Right ventricle myocardium inferior (tissue), 1 donor: ENCODE measurements around the gene SLFN12L. TPM values are rescaled to one million over a fixed set of nuclear protein-coding genes. Genes with fewer than 3 reads are reported as not detected.
"Not testable (repeated sequence)": the region's sequence is repeated elsewhere in the genome, so short reads cannot be mapped to it uniquely, and the experiment has no call there.

Experiments used
- ATAC-seq: fragments of 200-7000 bp; cut with Tn5 transposase; one replicate; pipeline ENCODE4 v1.9.1; 2020; ENCODE audit warnings: mild to moderate bottlenecking, moderate library complexity
- DNase-seq: peaks from one replicate; pipeline ENCODE4 v3.0.0; 2021; ENCODE audit errors: missing footprints
- intact Hi-C: fragments of 100-400 bp; cut with DNase I; formaldehyde crosslinking; loops from one replicate; pipeline ENCODE4 v1.11.0; 2022
- total RNA-seq: library from RNA; stranded (reverse); fragmentation: NEBNext Ultra II Directional; extraction: Animal tissue kit (Norgen Biotek cat#: 25700); gene quantifications from one replicate; pipeline ENCODE4 v1.2.1, GENCODE V29; 2021
- donor health status: DM: no; HTN: yes; CAD: no; lungs with severe emphysema.

Gene SLFN12L
- total RNA-seq, 1 donor from 2014 or later = 0.32 TPM

DNA sequence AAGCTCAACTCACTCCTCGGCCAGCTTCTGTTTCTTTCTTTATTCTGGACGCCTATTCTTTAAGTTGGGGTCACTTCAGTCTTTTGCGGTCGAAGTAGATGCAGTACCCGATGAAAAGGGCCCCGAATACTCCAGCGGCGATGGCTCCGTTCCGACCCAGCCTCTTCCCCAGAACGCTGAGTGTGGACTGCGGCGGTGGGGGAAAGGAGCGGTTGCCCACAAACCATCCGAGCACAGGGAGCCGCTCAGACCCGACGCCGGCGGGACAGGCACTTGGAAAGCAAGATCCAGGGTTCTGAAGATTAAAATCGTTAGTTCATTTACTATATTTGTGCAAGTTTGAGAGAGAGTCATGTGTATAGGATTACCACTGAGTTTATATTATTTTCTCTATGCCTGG lies 22.5 kb downstream of the SLFN12L start:
- ATAC-seq (no peak), DNase-seq (no peak)
- intact Hi-C loops = no loop called here

DNA sequence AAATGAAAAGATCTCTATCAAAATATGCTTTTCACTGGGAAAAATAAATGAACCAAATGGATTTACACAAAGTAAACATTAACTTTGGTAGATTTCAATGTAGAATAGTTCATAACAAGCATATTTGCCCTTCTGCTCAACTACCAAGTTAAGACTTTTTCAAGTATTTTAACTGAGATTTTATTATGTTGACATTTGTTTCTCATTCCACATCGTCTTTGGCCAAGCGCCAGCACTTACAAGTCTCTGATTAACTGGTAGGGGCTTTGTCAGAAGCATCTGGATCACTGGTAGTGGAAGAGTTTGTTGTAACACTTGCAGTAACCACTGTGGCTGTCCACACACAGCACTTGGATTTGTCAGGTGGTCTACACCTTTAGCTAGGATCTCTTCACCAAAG lies 22.9 kb downstream of the SLFN12L start:
- intact Hi-C loops = no loop called here
- ATAC-seq (no peak), DNase-seq (no peak)

DNA sequence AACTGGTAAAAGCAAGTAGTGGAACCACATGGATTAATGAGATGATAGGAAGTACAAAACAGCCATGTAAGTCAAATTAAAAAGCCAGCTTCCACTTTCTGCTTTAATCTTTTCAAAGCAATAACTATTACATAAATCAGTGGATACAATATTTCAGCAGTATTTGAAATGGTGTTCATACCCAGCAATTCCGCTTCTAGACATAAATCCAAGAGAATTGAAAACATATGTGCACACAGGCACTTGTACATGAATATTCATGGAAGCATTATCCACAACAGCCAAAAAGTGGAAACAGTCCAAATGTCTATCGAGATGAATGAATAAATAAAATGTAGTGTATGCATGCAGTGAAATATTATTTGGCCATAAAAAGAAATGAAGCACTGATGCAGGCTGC lies 27.4 kb downstream of the SLFN12L start:
- DNase-seq (no peak), ATAC-seq (no peak)
- intact Hi-C loops = no loop called here

DNA sequence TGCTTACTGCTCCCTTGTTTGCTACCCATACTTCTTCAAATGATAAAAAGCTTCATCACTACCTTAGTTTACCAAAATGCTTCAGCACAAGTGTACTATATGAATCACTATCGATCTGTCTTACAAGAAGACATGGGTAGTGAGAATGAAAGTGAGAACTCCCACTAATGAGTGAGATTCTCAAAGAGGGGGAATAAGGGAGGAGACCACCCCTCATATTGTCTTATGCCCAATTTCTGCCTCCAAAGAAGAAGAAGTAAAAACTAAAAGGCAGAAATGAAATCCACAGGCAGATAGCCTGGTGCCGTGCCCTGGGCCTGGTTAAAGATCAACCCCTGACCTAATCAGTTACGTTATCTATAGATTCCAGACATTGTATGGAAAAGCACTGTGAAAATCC lies 29.8 kb downstream of the SLFN12L start:
- intact Hi-C loops = not testable (repeated sequence)
- peak; percentile 33 for DNase-seq

DNA sequence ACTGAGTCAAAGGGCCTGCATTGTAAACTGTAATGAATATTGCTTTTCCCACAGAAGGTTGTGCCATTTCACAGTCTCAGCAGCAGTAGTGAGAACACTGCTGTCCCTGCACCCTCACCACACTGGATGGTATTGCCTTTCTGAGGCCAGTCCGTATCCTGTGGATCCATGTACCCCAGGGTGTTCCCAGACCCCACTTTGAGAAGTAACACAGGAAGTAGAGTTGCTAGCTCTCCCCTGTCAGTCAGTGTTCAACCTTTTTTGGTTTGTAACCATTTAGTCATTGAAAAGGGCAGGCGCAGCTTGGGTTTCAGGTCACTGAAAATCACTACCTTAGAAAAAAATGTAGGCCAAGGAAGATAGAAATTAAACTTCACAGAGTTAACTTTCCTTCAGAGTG lies 37.9 kb downstream of the SLFN12L start:
- ATAC-seq (no peak), DNase-seq (no peak)
- intact Hi-C loops = no loop called here

More for the DNA sequence above, 29.8 kb downstream of the SLFN12L start:
- ATAC-seq = not testable (repeated sequence)

DNA sequence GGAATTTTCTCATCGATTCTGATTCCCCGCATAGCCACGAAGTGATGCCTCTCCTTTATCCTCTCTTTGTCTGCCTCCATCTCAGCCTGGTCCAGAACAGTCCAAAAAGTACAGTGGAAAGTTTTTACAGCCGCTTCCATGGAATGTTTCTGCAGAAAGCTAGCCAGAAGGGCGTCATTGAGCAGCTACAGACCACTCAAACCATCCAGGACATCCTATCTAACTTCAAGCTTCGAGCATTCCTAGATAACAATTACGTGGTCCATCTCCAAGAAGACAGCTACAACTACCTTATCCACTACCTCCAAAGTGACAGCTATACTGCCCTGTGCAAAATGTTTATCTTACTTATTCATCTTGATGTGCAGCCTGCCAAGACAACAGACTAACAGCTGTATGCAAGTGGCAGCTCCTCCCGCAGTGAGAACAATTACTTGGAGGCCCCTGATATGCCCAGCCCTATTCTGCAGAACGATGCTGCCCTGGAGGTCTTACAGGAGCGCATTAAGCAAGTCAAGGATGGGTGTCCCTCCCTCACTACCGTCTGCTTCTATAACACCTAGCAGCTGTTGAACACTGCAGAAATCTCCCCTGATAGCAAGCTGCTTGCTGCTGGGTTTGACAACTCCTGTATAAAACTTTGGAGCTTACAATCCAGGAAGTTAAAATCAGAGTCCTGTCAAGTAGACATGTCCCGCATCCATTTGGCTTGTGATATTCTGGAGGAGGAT lies 38.9 kb downstream of the SLFN12L start:
- DNase-seq = no peak
- no peak for ATAC-seq
- intact Hi-C loops = no loop called here

DNA sequence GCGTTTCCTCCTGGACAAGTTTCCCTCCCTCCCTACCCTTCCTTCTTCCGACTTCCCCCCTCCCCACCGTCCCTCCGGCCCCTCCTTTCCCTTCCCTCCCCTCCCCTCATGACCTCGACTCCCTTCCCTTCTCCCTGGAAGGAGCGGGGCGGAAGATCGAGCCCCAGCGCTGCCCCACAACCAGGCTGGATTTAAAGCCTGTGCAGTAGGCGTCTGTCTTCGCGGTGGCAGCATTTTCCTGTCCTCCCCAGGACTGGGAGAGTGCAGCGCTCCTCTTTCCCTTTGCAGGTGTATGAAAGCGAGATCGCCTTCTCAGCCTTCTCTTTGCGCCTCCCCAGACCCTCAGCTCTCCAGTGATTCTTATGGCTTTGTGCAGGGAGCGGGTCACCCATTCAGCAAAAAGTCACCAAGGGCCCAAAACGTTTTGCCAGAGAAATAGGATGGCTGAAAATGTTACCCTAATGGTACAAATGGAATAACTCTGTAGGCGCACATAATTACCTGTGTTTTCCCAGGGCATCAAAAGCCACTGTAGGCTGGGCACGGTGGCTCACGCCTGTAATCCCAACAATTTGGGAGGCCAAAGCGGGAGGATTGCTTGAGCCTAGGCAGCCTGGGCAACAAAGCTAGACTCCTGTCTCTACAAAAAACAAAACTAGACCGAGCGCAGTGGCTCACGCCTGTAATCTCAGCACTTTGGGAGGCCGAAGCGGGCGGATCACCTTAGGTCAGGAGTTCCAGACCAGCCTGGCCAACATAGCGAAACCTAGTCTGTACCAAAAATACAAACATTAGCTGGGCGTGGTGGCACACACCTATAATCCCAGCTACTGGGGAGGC lies 40.8 kb downstream of the SLFN12L start:
- intact Hi-C loops = no loop called here
- ATAC-seq (no peak), DNase-seq (peak; percentile 37)

DNA sequence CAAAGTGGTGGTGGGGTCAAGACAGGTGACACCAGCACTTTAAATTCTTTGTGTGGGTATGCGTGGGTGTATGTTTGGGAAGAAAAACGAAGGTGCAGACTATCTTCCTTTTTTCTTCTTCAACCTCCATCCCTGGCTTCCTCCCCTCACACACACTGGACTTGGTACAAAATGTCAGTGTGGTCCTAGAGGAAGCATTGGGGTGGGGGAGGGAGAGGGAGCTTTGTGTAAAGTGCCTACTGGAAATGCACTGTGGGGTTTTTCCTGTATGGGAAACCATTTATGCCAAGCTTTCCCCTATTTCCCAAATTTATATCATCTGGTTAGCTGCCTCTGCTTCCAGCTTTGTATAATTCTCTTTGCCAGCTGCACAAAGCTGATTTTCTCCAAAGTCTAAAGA lies 44.4 kb downstream of the SLFN12L start:
- DNase-seq (no peak), ATAC-seq (no peak)
- intact Hi-C loops = no loop called here

DNA sequence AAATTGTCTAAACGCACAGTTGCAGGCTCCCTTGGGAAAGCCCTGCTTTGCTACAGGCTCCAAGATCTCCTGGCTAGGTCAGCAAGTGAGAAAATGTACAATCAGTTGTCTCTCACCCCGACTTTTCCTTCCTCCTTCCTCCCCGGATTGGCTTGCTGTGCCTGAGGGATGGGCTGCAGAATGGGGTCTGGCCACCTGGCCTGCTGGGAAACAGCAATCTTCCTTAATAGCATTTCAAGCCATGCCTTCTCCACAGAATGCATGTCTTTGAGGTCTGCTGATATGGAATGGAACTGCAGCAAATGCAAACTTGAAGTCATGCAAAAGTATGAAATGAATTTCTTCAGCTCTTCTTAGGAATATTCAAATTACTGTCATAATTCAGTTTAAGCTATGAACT lies 46.1 kb downstream of the SLFN12L start:
- intact Hi-C loops = no loop called here

DNA sequence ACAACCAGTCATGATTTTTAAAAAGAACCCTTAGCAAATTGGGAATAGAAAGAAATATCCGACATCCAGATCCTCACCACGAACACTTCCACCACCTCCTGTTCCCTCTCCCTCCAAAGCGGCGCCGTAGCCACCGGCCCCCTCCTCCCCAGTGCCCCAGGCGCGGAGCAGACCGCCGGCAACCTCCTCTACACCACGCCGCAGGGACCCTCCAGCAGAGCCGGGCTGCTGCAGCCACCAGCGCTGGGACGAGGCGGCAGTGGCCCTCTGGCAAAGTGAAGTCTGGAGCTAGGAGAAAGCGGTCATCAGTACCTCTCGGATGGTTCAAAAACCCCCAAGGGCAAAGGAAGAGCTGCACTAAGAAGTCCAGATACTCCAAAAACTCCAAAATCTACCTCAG lies 47.5 kb downstream of the SLFN12L start:
- no peak for ATAC-seq
- no peak for DNase-seq
- intact Hi-C loops = loop anchor here (5.0 kb wide), 1 partner anchor 58 kb away; the partner anchor contains the start of gene SLFN12

More for the DNA sequence above, 46.1 kb downstream of the SLFN12L start:
- no peak for ATAC-seq
- DNase-seq = no peak

DNA sequence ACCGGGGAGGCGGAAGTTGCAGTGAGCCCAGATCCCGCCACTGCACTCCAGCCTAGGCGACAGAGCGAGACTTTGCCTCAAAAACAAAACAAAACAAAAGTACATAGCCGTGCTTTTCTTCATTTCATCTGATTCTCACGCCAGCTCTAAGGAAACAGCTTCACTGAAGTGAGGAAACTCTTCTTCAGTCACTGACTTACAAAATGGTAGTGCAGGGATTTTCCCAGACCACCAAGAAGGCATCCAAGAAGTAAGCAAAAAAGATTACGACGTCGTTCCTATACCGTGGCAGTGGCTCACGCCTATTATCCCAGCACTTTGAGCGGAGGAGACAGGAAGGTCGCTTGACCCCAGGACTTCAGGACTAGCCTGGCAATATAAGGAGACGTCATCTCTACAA lies 48.5 kb downstream of the SLFN12L start:
- DNase-seq = no peak
- intact Hi-C loops = loop anchor here (5.0 kb wide), 1 partner anchor 57 kb away; the partner anchor contains the start of gene SLFN12
- ATAC-seq = no peak

DNA sequence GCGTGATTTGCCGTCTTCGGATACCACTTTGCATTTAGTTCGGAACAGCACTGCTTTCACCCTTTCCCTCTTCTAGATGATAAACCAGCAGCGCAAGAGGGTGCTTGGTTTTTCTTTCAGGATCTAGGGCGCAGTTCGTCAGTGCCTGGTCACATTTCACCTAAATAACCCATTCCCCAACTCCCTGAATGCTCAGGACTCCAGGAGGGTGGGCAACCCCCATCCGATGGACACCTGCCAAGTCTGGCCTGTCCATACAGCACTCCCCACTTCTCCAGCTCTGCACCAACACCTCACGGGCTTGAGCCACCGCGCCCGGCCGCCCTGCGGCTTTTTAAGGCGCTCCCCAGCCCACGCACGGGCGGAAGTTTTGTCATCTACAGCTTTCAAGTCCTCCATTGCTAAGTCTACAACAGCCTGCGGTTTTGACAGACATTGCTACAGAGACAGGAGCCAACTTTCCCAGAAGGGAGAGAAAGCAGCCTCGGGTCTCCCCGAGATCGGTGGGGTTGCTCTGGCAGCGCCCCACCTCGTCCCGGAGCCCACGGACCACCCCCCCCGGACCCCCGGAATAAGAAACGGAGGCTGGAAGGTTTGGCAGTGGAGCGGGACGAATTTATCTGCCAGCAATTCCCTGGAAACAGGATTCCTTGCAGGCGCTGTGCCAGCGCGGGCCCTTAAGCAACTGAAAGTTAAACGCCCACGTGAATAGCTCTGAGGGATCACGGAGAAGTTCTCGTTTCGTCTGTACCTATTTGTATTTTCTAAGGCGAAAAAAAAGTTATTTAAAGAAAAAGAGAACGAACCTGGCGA lies 50.4 kb downstream of the SLFN12L start:
- intact Hi-C loops = loop anchor here (5.0 kb wide), 1 partner anchor 55 kb away; the partner anchor contains the start of gene SLFN12
- DNase-seq (peak; percentile 84), ATAC-seq (peak; percentile 66)

DNA sequence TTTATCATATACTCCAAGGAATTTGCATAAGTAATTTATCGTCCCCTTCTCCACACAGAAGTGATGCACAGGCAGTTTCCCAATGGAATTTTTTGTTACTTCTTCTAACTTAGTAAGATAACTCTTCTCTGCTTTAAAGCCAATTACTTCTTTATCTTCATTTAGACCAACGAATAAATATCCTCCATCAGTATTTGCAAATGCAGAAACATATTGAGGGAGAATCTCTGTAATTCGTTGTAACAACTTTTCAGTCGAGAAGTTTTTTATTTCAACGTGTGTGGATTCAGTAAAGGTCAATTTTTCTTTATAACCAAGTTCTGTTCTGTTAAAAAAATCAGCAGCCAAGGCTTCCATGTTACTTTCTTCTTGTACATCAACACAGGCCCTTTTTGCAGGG lies 58.2 kb downstream of the SLFN12L start:
- DNase-seq (no peak), ATAC-seq (no peak)
- intact Hi-C loops = no loop called here

DNA sequence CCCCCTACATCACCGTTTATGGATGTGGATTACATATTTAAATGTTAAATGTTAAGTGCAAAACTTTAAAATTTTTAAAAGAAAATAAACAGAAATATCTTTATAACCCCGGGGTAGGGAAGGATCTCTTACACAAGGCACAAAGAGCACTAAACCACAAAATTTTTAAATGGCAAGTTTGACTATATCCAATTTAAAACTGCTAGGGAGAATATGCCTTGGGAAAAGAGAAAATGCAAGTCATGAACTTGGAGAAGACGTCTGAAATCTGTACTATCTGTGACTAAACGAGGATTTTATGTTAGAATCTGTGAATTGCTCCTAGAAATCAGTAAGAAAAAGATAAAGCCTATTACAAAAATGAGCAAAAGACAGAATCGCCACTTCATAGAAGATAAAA lies 60.2 kb downstream of the SLFN12L start:
- DNase-seq (no peak), ATAC-seq (no peak)
- intact Hi-C loops = no loop called here

DNA sequence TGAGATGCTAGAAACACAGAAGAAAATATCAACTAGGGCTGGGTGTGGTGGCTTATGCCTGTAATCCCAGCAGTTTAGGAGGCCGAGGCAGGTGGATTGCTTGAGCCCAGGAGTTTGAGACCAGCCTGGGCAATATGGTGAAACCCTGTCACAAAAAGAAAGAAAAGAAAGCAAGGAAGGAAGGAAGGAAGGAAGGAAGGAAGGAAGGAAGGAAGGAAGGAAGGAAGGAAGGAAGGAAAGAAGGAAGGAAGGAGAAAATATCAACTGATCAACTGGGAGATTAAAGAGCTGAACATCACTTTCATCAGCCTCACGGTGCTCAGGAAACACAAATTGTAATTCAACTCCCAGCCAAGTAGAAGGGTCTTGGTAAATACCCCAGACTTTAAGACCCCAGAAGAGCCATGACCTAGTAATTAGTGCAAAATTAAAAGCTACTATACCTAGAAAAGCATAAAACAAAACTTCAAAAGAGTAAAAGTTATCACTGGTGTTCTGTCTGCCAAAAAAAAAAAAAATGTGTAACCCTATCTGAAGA lies 61.1 kb downstream of the SLFN12L start:
- intact Hi-C loops = no loop called here
- DNase-seq (no peak), ATAC-seq (no peak)

DNA sequence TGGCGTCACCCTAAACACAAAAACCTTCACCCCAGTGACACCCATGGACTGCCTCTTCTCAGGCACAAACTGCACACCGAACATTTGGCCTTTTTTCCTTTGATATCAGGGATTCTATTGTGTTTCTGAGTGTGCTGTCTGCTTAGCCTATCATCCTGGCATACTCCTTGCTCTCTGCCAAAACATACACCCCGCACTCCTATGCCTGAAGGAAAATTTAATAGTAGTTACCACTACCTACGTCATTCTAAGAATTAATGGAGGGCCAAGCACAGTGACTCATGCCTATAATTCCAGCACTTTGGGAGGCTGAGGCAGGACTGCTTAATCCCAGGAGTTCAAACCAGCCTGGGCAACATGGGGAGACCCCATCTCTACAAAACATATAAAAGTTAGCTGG lies 69.0 kb downstream of the SLFN12L start:
- intact Hi-C loops = no loop called here
- ATAC-seq = no peak

DNA sequence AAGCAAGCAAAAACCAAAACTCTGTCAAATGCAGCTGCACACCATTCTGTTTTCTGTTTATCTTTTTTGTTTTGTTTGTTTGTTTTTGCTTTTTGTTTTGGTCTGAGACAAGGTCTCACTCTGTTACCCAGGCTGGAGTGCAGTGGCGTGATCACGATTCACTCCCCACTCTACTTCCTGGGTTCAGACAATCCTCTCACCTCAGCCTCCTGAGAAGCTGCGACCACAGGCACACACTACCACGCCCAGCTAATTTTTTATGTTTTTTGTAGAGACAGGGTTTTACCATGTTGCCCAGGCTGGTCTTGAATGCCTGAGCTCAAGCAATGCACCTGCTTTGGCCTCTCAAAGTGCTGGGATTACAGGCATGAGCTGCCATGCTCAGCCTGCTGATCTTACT lies 69.7 kb downstream of the SLFN12L start:
- ATAC-seq (no peak), DNase-seq (no peak)
- intact Hi-C loops = no loop called here

More for the DNA sequence above, 69.0 kb downstream of the SLFN12L start:
- DNase-seq = no peak

DNA sequence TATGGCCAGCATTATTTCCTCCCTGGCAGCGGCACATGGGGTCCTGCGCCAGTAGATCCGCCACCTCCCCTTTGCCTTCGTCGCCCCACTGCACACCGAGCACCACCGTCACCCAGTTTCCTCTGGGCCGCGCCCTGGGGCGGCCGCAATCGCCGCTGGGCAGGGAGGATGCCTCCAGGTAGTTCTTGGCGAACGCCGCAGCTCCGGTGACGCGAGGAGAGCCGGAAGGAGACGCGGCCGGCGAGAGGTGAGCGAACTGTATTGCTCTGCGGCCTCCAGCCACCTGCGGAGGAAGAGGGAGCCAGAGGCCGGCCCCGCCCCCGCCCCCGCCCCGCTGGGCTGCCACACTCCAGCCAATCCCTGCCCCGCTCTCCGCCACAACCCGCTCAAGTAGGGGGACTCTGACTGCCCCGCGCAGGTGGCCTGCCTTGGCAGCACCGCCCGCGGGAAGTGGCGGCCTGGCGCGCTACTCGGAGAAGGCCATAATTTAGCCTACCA lies 77.1 kb downstream of the SLFN12L start:
- intact Hi-C loops = no loop called here
- no peak for ATAC-seq
- DNase-seq = peak; percentile 71

DNA sequence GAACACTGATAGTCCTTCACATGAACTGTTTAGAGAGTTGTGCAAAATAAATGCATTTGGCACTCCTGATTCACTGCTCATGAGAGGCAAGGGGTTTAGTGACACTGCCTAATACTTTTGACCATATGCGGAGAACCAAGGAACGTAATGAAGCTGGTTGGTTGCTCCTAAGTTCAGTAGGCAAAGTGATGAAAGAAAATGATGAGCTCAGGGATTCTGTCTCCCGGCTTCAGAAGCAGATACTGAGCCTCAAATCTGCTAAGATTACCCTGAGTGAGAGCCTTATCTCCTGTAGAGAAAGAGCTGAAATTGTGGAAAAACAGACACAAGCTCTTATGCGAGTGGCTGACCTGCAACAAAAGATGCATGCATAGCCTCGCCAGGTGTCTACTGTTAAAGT lies 83.4 kb downstream of the SLFN12L start:
- ATAC-seq, intact Hi-C loops, DNase-seq: not testable (repeated sequence)
